GM23338 (cell line): ENCODE measurements around the gene IFI27. TPM values are rescaled to one million over a fixed set of nuclear protein-coding genes. Genes with fewer than 3 reads are reported as not detected.
"Not testable (repeated sequence)": the region's sequence is repeated elsewhere in the genome, so short reads cannot be mapped to it uniquely, and the experiment has no call there.

Experiments
- ATAC-seq: fragments of 200-7000 bp; cut with Tn5 transposase; 3 replicates; pipeline ENCODE4 v1.9.1; 2020
- DNase-seq: peaks from one replicate; pipeline ENCODE4 v3.0.0-alpha.2; 2015; ENCODE audit warnings: low spot score
- H2AFZ ChIP-seq: fragments of 200-600 bp; sonication (generic); 2 replicates; pipeline ENCODE4 v1.8.0; 2016; ENCODE audit warnings: antibody characterized with exemption, mild to moderate bottlenecking, moderate library complexity
- H3F3A ChIP-seq: fragments of 200-600 bp; sonication (generic); replicated peaks from 2 replicates; pipeline ENCODE4 v1.8.0; 2017; ENCODE audit warnings: antibody characterized with exemption, mixed run types, low read depth
- H3K27ac ChIP-seq: fragments of 200-600 bp; sonication (generic); 2 replicates; pipeline ENCODE4 v1.6.1; 2016; ENCODE audit warnings: low read depth
- H3K27me3 ChIP-seq: fragments of 200-600 bp; sonication (generic); 2 replicates; pipeline ENCODE4 v1.8.0; 2016; ENCODE audit warnings: mild to moderate bottlenecking, mixed run types, moderate library complexity; ENCODE audit not compliant: insufficient read depth
- H3K36me3 ChIP-seq: fragments of 200-600 bp; sonication (generic); 2 replicates; pipeline ENCODE4 v1.8.0; 2016; ENCODE audit warnings: mild to moderate bottlenecking; ENCODE audit not compliant: insufficient read depth
- H3K4me1 ChIP-seq: fragments of 200-600 bp; sonication (generic); 2 replicates; pipeline ENCODE4 v1.8.0; 2016; ENCODE audit warnings: mild to moderate bottlenecking, moderate library complexity; ENCODE audit not compliant: insufficient read depth
- H3K4me2 ChIP-seq: fragments of 200-600 bp; sonication (generic); 2 replicates; pipeline ENCODE4 v1.7.1; 2017; ENCODE audit warnings: mixed run types
- H3K4me3 ChIP-seq: fragments of 200-600 bp; sonication (generic); 2 replicates; pipeline ENCODE4 v1.6.1; 2016; ENCODE audit warnings: mixed run types
- H3K79me2 ChIP-seq: fragments of 200-600 bp; sonication (generic); replicated peaks from 2 replicates; pipeline ENCODE4 v1.8.0; 2017; ENCODE audit warnings: mild to moderate bottlenecking; ENCODE audit not compliant: insufficient read depth
- H3K9me2 ChIP-seq: fragments of 200-600 bp; sonication (generic); 2 replicates; pipeline ENCODE4 v1.8.0; 2017; ENCODE audit not compliant: insufficient read depth
- H4K20me1 ChIP-seq: fragments of 200-600 bp; sonication (generic); replicated peaks from 2 replicates; pipeline ENCODE4 v1.8.0; 2017; ENCODE audit warnings: mild to moderate bottlenecking; ENCODE audit not compliant: insufficient read depth
- H3K27ac Mint-ChIP-seq: 2 replicates; pipeline ENCODE4 v1.8.0; 2020; ENCODE audit warnings: inconsistent platforms, mild to moderate bottlenecking, moderate library complexity, mixed read lengths
- H3K27me3 Mint-ChIP-seq: 3 replicates; pipeline ENCODE4 v1.8.0; 2022; ENCODE audit warnings: low read depth, mild to moderate bottlenecking, moderate library complexity, mixed read lengths, inconsistent platforms; ENCODE audit not compliant: insufficient read depth, poor library complexity
- H3K36me3 Mint-ChIP-seq: 3 replicates; pipeline ENCODE4 v1.8.0; 2021; ENCODE audit warnings: low read depth, mild to moderate bottlenecking, inconsistent platforms, moderate library complexity, mixed read lengths
- H3K4me1 Mint-ChIP-seq: 3 replicates; pipeline ENCODE4 v1.8.0; 2020; ENCODE audit warnings: mild to moderate bottlenecking, inconsistent platforms, mixed read lengths
- H3K4me3 Mint-ChIP-seq: 3 replicates; pipeline ENCODE4 v1.8.0; 2021; ENCODE audit warnings: moderate library complexity, mild to moderate bottlenecking, inconsistent platforms, mixed read lengths
- H3K9me3 Mint-ChIP-seq: 3 replicates; pipeline ENCODE4 v1.8.0; 2020; ENCODE audit warnings: moderate library complexity, mild to moderate bottlenecking, inconsistent platforms, mixed read lengths
- CTCF ChIP-seq, 2 experiments: fragments of 200-600 bp in 1 of 2; sonication (generic) in 1 of 2; conservative IDR thresholded peaks; 2 replicates each; pipeline versions ENCODE4 v1.5.1 to v1.6.1; 2016 to 2017; ENCODE audit warnings: antibody characterized with exemption in 2 of 2, low read depth in 2 of 2, mild to moderate bottlenecking in 2 of 2, moderate library complexity in 1 of 2
- ZNF462 ChIP-seq: fragments of 250-450 bp; sonication (Bioruptor Pico); IDR thresholded peaks from 2 replicates; pipeline ENCODE4 v1.5.0; 2020; ENCODE audit warnings: mild to moderate bottlenecking, moderate library complexity
- polyA plus RNA-seq: library from polyadenylated mRNA; unstranded; fragments of >200 nt; fragmentation: Nextera tagmentation; extraction: Ambion mirVana; gene quantifications from 2 replicates; pipeline ENCODE4 v1.2.1, GENCODE V29; 2016
- total RNA-seq: library from RNA; depleted of rRNA; stranded (reverse); fragments of >200 nt; shearing (Covaris generic); gene quantifications from 2 replicates; pipeline ENCODE4 v1.2.3, GENCODE V29; 2014

Gene IFI27
- total and polyA plus RNA-seq, 2 experiments from 2014 or later = 0.49 to 1.2 TPM

- Histone ChIP-seq H3F3A (no peaks in the 10 kb centered on the region), H3K4me2 (0 out of 2 replicates have a peak overlapping the region, but pooled peaks have one; percentile 24), H3K36me3 (peaks cover 5% of the 10 kb centered on the region), H2AFZ (no peak overlapping the region), H3K79me2 (peaks cover 90% of the 10 kb centered on the region), H3K27me3 (no peaks in the 10 kb centered on the region), H3K4me1 (peaks cover 22% of the 10 kb centered on the region), H4K20me1 (peaks cover 35% of the 10 kb centered on the region), H3K9me2 (no peaks in the 10 kb centered on the region; the same call in 1 of the 2 replicates), H3K4me3 (no peak overlapping the region), H3K27ac (no peak overlapping the region)
- peak; percentile 51 for ATAC-seq
- H3K4me1 Mint-ChIP-seq = peaks cover 45% of the 10 kb centered on the region
- H3K36me3 Mint-ChIP-seq = peaks cover 41% of the 10 kb centered on the region
- H3K27ac Mint-ChIP-seq = peak overlapping the region; percentile 77
- H3K27me3 Mint-ChIP-seq = peaks cover 12% of the 10 kb centered on the region
- no peak for TF ChIP-seq ZNF462 (CRISPR knock-in tag)
- TF ChIP-seq CTCF (conservative IDR thresholded peaks at IDR 0.05; ENCODE audit: low read depth in 2 of 2) = peak; percentile 7 to 20; a peak in 2 of 4 replicates
- DNase-seq = peak; percentile 27
- H3K4me3 Mint-ChIP-seq = no peak overlapping the region; the same call in 2 of the 3 replicates
- H3K9me3 Mint-ChIP-seq = peaks cover 27% of the 10 kb centered on the region
These were observed 44.4 kb upstream of the IFI27 start for GRCh38 chr14:94066089-94066676.

GRCh38 chr14:94072076-94072475, 38.5 kb upstream of the IFI27 start:
- H3K4me3 ChIP-seq, H3K27me3 ChIP-seq, H3K4me1 ChIP-seq, H3K4me3 Mint-ChIP-seq, H3K9me2 ChIP-seq, H3K4me2 ChIP-seq, DNase-seq, ATAC-seq, H3K27ac ChIP-seq, H3K27me3 Mint-ChIP-seq, H3K27ac Mint-ChIP-seq, H2AFZ ChIP-seq, H3F3A ChIP-seq, H3K4me1 Mint-ChIP-seq: not testable (repeated sequence)
- peaks cover 75% of the 10 kb centered on the region for H3K36me3 Mint-ChIP-seq
- peaks cover 54% of the 10 kb centered on the region for H3K9me3 Mint-ChIP-seq
- Histone ChIP-seq H3K36me3 (peaks cover 18% of the 10 kb centered on the region; the same call in 1 of the 2 replicates), H3K79me2 (peaks cover 100% of the 10 kb centered on the region), H4K20me1 (peaks cover 31% of the 10 kb centered on the region)
